HCT116 (cell line): ENCODE results near the gene FICD. TPM values are rescaled to one million over a fixed set of nuclear protein-coding genes. Genes with fewer than 3 reads are reported as not detected.

Experiments used
- ATAC-seq: fragments of 200-7000 bp; cut with Tn5 transposase; 2 replicates; pipeline ENCODE4 v1.9.1; 2020; ENCODE audit warnings: mild to moderate bottlenecking, moderate library complexity
- BruUV-seq: library from RNA; stranded (reverse); fragments of 400-500 nt; replicated peaks from 2 replicates; lab custom pipeline; 2021; lab: Mats Ljungman, UMichigan
- CTCF ChIA-PET: fragments of 300-600 bp; sonication (Branson Sonifier 250); formaldehyde crosslinking; loops from one replicate; lab custom pipeline; 2021; ENCODE audit warnings: antibody characterized with exemption; lab: Charles Lee
- POLR2A ChIA-PET: fragments of 300-600, 350-600 bp; sonication (Branson Sonifier 250); formaldehyde crosslinking; loops from one replicate; lab custom pipeline; 2021; ENCODE audit warnings: antibody characterized with exemption; lab: Charles Lee
- RAD21 ChIA-PET, 2 experiments: fragments of 300-600 bp; sonication (Branson Sonifier 250); formaldehyde crosslinking; loops; one replicate each; lab custom pipeline; 2023; ENCODE audit warnings: low total read pairs in 2 of 2; ENCODE audit not compliant: uncharacterized antibody in 2 of 2, unreplicated experiment in 2 of 2, low non-redundant PET in 1 of 2; lab: Charles Lee
- DNase-seq: peaks from one replicate; pipeline ENCODE4 v3.0.0-alpha.2; 2010; ENCODE audit warnings: low read depth, low spot score
- H2AFZ ChIP-seq: fragments of 200-600 bp; shearing (Covaris generic), sonication (generic); 2 replicates; pipeline ENCODE4 v1.6.1; 2017; ENCODE audit warnings: low read depth, mixed run types, mixed read lengths, antibody characterized with exemption, low read length; ENCODE audit not compliant: poor library complexity, severe bottlenecking
- H3K27ac ChIP-seq: 2 replicates; pipeline ENCODE4 v1.5.1; 2012; ENCODE audit warnings: low read depth, low read length
- H3K27me3 ChIP-seq: fragments of 200-600 bp; sonication (generic); 2 replicates; pipeline ENCODE4 v1.6.1; 2016; ENCODE audit warnings: mixed run types, low read length, mixed read lengths; ENCODE audit not compliant: insufficient read depth
- H3K36me3 ChIP-seq, 2 experiments: fragments of 200-500 bp in 1 of 2; fragments of 200-600 bp in 1 of 2; sonication (Bioruptor generic) in 1 of 2; sonication (generic) in 1 of 2; 2 replicates each; pipeline versions ENCODE4 v1.5.1 to v1.6.1; 2014 to 2016; ENCODE audit warnings: low read length in 2 of 2, inconsistent platforms in 1 of 2, mixed read lengths in 1 of 2, mixed run types in 1 of 2; ENCODE audit not compliant: insufficient read depth in 2 of 2, control insufficient read depth in 1 of 2
- H3K4me1 ChIP-seq, 2 experiments: fragments of 200-600 bp in 1 of 2; sonication (generic) in 1 of 2; 2 replicates each; pipeline versions ENCODE4 v1.5.1 to v1.6.1; 2012 to 2017; ENCODE audit warnings: low read length in 2 of 2, inconsistent platforms in 1 of 2, mild to moderate bottlenecking in 1 of 2, mixed read lengths in 1 of 2, mixed run types in 1 of 2, moderate library complexity in 1 of 2; ENCODE audit not compliant: insufficient read depth in 2 of 2, control insufficient read depth in 1 of 2
- H3K4me2 ChIP-seq: fragments of 200-600 bp; sonication (generic); 2 replicates; pipeline ENCODE4 v1.6.1; 2017; ENCODE audit warnings: mixed run types, low read length, mixed read lengths
- H3K4me3 ChIP-seq, 2 experiments: fragments of 200-600 bp in 1 of 2; sonication (generic) in 1 of 2; replicated peaks in 1 of 2; 2 replicates each; pipeline ENCODE4 v1.5.1; 2011 to 2016; ENCODE audit warnings: low read length in 2 of 2, control low read depth in 1 of 2, low read depth in 1 of 2, mild to moderate bottlenecking in 1 of 2, mixed read lengths in 1 of 2, mixed run types in 1 of 2
- H3K79me2 ChIP-seq: fragments of 200-600 bp; sonication (generic); 2 replicates; pipeline ENCODE4 v1.6.1; 2017; ENCODE audit warnings: mild to moderate bottlenecking, mixed run types, low read length, moderate library complexity, mixed read lengths; ENCODE audit not compliant: insufficient read depth
- H3K9ac ChIP-seq: fragments of 200-600 bp; sonication (generic); 2 replicates; pipeline ENCODE4 v1.6.1; 2016; ENCODE audit warnings: low read length, mixed read lengths
- H3K9me2 ChIP-seq: fragments of 200-600 bp; sonication (generic), shearing (Covaris generic); 2 replicates; pipeline ENCODE4 v1.6.1; 2017; ENCODE audit warnings: mixed run types, mild to moderate bottlenecking, moderate library complexity; ENCODE audit not compliant: insufficient read depth
- H3K9me3 ChIP-seq, 2 experiments: fragments of 200-500 bp in 1 of 2; fragments of 200-600 bp in 1 of 2; sonication (Bioruptor generic) in 1 of 2; sonication (generic) in 1 of 2; 2 replicates each; pipeline ENCODE4 v1.6.1; 2014 to 2017; ENCODE audit warnings: low read length in 2 of 2, mixed read lengths in 2 of 2, inconsistent platforms in 1 of 2, low read depth in 1 of 2, mild to moderate bottlenecking in 1 of 2, mixed run types in 1 of 2, moderate library complexity in 1 of 2; ENCODE audit not compliant: control insufficient read depth in 1 of 2, insufficient read depth in 1 of 2
- H4K20me1 ChIP-seq: fragments of 200-600 bp; sonication (generic), shearing (Covaris generic); 2 replicates; pipeline ENCODE4 v1.6.1; 2017; ENCODE audit warnings: mixed run types, mild to moderate bottlenecking, moderate library complexity; ENCODE audit not compliant: insufficient read depth
- CTCF ChIP-seq, 3 experiments: fragments of 200-600 bp in 1 of 3; sonication (generic) in 1 of 3; IDR thresholded peaks in 2 of 3; conservative IDR thresholded peaks in 1 of 3; 2 replicates each; pipeline ENCODE4 v1.5.1; 2012 to 2017; ENCODE audit warnings: low read depth in 2 of 3, low read length in 2 of 3, antibody characterized with exemption in 1 of 3, borderline replicate concordance in 1 of 3, control low read depth in 1 of 3, mild to moderate bottlenecking in 1 of 3, mixed read lengths in 1 of 3, mixed run types in 1 of 3, moderate library complexity in 1 of 3; ENCODE audit not compliant: insufficient read depth in 1 of 3
- EGR1 ChIP-seq: IDR thresholded peaks from 2 replicates; pipeline ENCODE4 v1.6.1; 2012; ENCODE audit warnings: low read depth
- ELF1 ChIP-seq: IDR thresholded peaks from 2 replicates; pipeline ENCODE4 v1.6.1; 2012; ENCODE audit warnings: low read depth, borderline replicate concordance
- EZH2 ChIP-seq: fragments of 200-600 bp; sonication (generic); IDR thresholded peaks from 2 replicates; pipeline ENCODE4 v1.6.1; 2017; ENCODE audit warnings: antibody characterized with exemption, mixed run types
- EZH2phosphoT487 ChIP-seq: fragments of 200-600 bp; IDR thresholded peaks from 2 replicates; pipeline ENCODE4 v1.6.1; 2018; ENCODE audit warnings: antibody characterized with exemption, borderline replicate concordance
- JUND ChIP-seq: IDR thresholded peaks from 2 replicates; pipeline ENCODE4 v1.6.1; 2012
- MAX ChIP-seq: IDR thresholded peaks from 2 replicates; pipeline ENCODE4 v1.6.1; 2012
- POLR2A ChIP-seq: IDR thresholded peaks from 2 replicates; pipeline ENCODE4 v1.7.0; 2011; ENCODE audit warnings: borderline replicate concordance; ENCODE audit not compliant: insufficient read depth, insufficient read length; ENCODE audit errors: extremely low read depth
- POLR2AphosphoS5 ChIP-seq: IDR thresholded peaks from 2 replicates; pipeline ENCODE4 v1.6.1; 2011; ENCODE audit warnings: mild to moderate bottlenecking, low read depth, low read length, moderate library complexity
- RAD21 ChIP-seq: IDR thresholded peaks from 2 replicates; pipeline ENCODE4 v1.6.1; 2012; ENCODE audit warnings: low read depth, mild to moderate bottlenecking
- REST ChIP-seq: IDR thresholded peaks from 2 replicates; pipeline ENCODE4 v1.6.1; 2012; ENCODE audit warnings: low read depth
- SP1 ChIP-seq: IDR thresholded peaks from 2 replicates; pipeline ENCODE4 v1.6.1; 2012; ENCODE audit warnings: low read depth
- TCF7L2 ChIP-seq: IDR thresholded peaks from 2 replicates; pipeline ENCODE4 v1.7.0; 2011; ENCODE audit warnings: borderline replicate concordance, inconsistent platforms; ENCODE audit not compliant: insufficient read depth, insufficient read length; ENCODE audit errors: extremely low read depth
- YY1 ChIP-seq: IDR thresholded peaks from 2 replicates; pipeline ENCODE4 v1.6.1; 2011; ENCODE audit warnings: low read length, low read depth, moderate library complexity, mild to moderate bottlenecking; ENCODE audit not compliant: insufficient replicate concordance; ENCODE audit errors: extremely low read depth
- ZBTB33 ChIP-seq: IDR thresholded peaks from 2 replicates; pipeline ENCODE4 v1.6.1; 2011; ENCODE audit warnings: mild to moderate bottlenecking, low read length, moderate library complexity; ENCODE audit not compliant: insufficient replicate concordance; ENCODE audit errors: extremely low read depth
- ZNF274 ChIP-seq: fragments of 200-500 bp; sonication (Bioruptor generic); IDR thresholded peaks from 2 replicates; pipeline ENCODE4 v1.6.1; 2014; ENCODE audit warnings: mild to moderate bottlenecking, low read depth, low read length, inconsistent platforms
- intact Hi-C: fragments of 100-400 bp; cut with micrococcal nuclease; formaldehyde crosslinking; loops from 2 replicates; pipeline ENCODE4 v1.10.0; 2022
- total RNA-seq: library from RNA; stranded (reverse); gene quantifications from one replicate; pipeline ENCODE4 v1.2.1, GENCODE V29; 2021; ENCODE audit not compliant: unreplicated experiment

Gene FICD
- total RNA-seq, 1 experiment from 2014 or later: 5.1 TPM

GRCh38 chr12:108473400-108474055, 41.5 kb upstream of the FICD start:
- Histone ChIP-seq H3K9me3 (no peaks in the 10 kb centered on the region), H3K36me3 (no peaks in the 10 kb centered on the region), H3K27me3 (peaks cover 44% of the 10 kb centered on the region), H3K9me2 (no peaks in the 10 kb centered on the region), H4K20me1 (no peaks in the 10 kb centered on the region), H3K4me1 (no peaks in the 10 kb centered on the region), H3K27ac (no peak overlapping the region), H3K4me2 (no peak overlapping the region), H2AFZ (no peak overlapping the region), H3K9ac (no peak overlapping the region), H3K4me3 (no peak overlapping the region), H3K79me2 (no peaks in the 10 kb centered on the region)
- no peak for TF ChIP-seq EGR1
- no peak for TF ChIP-seq JUND
- TF ChIP-seq REST: no peak
- no peak for TF ChIP-seq POLR2AphosphoS5
- TF ChIP-seq EZH2: no peak
- TF ChIP-seq RAD21: no peak
- TF ChIP-seq TCF7L2: no peak
- TF ChIP-seq SP1: no peak
- TF ChIP-seq EZH2phosphoT487: no peak
- TF ChIP-seq YY1: no peak
- TF ChIP-seq MAX: no peak
- TF ChIP-seq ZNF274: no peak
- no peak for TF ChIP-seq CTCF (IDR thresholded peaks at IDR 0.05 in 2 of 3, conservative IDR thresholded peaks at IDR 0.05 in 1 of 3; ENCODE audit: borderline replicate concordance in 1 of 3, insufficient read depth in 1 of 3, low read depth in 2 of 3, low read length in 2 of 3)
- no peak for TF ChIP-seq ZBTB33
- no peak for TF ChIP-seq POLR2A
- no peak for TF ChIP-seq ELF1
- no TSS peak for BruUV-seq
- RAD21 ChIA-PET: no interaction called here
- ATAC-seq (no peak), DNase-seq (no peak)
- intact Hi-C loops: no loop called here
- POLR2A ChIA-PET: no interaction called here
- CTCF ChIA-PET: no interaction called here
